MV-4-11 (cell line): Measurements from ENCODE around the gene BFSP1.

Source experiments
- DNase-seq: peaks from one replicate; lab custom pipeline; 2025; lab: John Stamatoyannopoulos, UW

Gene BFSP1

DNA sequence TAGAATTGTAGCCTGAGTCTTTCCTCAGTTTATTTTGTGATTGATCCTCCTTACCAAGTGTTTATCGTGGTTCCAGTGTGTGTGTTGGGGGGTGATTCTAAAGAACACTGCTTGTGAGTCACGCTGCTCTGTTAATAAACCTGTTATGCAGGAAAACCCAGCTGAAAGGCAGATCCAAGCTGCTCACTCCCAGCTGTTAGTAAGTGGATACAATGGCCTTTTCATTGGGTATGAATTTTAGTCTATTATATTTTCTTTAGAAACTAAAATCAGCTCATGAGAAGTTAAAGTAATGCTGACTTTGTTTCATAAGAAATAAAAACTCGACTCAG, 26.5 kb upstream of the BFSP1 start:
- DNase-seq: no peak

DNA sequence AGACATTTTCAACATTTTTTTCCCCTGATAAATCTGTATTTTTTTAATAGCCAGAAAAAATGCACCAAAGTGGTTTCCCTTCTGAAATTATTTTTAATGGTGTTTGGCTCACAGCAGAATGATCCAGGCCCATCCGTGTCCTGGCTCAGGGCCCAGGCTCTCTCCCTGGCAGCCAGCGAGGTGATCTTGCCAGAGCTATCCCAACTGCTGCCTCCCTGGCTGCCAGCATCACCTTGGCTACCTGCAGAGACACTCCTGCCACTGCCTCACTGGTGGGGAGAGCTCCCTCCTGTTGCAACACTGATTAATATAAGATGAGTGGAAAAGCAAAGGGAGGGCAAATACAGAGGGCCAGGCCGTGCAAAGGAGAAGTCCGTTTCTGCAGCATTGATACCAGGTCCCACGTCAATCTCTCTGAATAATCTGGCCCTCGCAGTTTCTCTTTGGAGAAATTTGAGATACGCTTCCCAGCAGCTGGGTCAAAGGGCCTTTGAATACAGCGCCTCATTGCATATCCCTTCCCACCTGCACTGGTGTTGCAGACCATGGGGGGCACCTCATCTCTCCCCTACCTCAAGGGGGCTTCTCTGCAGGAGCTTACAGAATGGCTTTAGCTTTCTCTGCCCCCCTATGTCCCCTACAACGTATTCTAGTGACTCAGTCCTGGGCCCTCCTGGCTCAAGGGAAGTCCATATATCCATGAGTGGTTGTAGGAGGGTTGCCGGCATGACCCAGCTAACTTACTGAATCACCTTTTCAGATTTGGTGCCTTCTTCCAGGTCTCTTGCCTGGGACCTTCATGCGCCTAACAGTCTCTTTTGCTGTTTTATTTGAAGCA, 25.9 kb upstream of the BFSP1 start:
- no peak for DNase-seq

DNA sequence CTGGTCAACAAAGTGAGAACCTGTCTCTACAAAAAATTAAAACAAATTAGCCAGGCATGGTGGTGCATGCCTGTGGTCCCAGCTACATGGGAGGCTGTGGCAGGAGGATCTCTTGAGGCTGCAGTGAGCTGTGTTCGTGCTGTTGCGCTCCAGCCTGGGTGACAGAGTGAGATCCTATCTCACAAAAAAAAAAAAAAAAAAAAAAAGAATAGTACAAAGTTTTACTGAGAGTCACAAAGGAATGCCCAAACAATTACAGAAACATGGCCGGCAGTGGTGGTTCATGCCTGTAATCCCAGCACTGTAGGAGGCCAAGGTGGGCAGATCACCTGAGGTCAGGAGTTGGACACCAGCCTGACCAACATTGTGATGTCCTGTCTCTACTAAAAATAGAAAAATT, 23.9 kb upstream of the BFSP1 start:
- DNase-seq: no peak

DNA sequence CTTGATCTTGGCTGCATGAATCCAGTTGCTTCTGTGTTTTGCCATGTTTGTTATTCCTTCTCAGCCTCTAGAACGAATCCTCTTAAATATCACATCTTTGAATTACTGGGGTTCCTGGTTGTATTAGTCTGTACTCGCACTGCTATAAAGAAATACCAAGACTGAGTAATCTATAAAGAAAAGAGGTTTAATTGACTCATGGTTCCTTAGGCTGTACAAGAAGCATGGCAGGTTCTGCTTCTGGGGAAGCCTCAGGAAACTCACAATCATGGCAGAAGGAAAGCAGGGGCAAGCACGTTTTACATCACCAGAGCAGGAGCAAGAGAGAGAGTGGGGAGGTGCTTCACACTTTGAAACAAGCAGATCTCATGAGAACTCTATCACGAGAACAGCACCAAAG, 18.0 kb upstream of the BFSP1 start:
- no peak for DNase-seq

- DNase-seq: no peak
These were observed 13.9 kb upstream of the BFSP1 start for GRCh38 chr20:17545127-17545526.

DNA sequence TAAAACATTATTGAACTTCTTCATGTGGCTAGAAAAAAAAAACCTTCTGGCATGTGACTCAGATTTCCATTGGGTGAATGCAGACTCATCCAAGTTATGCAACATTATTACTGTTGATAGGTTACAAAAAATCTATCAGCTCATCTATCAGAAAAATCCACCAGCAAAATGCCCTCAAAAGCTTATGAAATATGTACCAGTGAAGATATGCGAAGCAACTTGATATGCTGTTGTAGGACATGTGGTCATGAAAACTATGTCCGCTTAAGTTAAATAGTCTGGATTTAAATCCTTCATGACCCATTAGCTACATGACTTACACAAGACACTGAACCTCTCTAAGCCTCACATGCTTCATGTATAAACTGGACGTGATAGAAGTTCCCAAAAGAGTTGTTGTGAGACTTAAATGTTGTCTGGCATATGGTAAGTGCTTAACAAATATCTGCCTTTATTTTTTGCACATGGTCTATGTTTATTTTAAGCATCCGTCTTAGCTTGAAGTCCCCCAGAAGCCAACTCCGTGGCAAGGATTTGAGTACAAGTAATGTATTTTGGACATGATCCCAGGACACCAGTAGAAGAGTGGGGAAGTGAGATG, 12.5 kb upstream of the BFSP1 start:
- peak; percentile 49 for DNase-seq

DNA sequence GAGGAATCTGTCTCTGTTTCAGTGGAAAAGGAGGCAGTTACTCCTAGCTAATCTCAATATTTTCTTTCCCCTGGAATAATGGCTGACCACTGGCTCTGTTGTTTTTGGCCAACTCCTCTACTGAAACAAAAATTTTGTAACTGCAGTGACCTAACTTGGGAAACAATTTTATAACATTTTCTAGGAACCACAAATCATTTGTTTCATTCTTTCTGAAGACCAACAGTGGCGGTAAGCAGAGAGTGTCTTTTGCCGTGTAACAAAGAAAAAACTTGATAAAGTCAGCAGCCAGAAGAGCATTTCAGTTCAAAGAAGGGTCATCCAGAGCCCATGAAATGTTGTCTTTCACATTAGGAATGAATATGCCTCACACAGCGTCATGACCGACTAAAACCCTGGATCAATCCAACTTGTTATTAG, 11.8 kb upstream of the BFSP1 start:
- no peak for DNase-seq

GRCh38 chr20:17542481-17542880, 11.3 kb upstream of the BFSP1 start:
- no peak for DNase-seq

- DNase-seq: no peak
These were observed 10.8 kb upstream of the BFSP1 start for GRCh38 chr20:17541996-17542395.

DNA sequence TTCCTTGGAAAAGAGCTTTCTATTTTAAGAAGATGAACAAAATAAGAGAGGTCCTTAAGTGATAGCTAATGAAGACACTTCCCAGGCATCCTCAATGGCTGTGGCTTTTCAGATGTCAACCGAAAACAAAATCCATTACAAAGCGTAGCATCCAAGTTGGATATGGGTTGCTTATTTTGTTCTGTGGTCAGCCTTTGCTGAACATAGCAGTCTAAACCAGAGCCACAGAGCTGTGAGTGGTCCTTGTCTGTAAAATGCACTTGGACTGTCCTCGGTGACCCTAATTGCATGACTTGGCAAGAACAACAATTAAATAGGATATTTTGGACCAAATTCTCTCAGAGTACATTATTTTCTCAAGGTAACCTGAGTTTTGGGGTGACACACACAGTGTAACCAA, 10.4 kb upstream of the BFSP1 start:
- no peak for DNase-seq

DNA sequence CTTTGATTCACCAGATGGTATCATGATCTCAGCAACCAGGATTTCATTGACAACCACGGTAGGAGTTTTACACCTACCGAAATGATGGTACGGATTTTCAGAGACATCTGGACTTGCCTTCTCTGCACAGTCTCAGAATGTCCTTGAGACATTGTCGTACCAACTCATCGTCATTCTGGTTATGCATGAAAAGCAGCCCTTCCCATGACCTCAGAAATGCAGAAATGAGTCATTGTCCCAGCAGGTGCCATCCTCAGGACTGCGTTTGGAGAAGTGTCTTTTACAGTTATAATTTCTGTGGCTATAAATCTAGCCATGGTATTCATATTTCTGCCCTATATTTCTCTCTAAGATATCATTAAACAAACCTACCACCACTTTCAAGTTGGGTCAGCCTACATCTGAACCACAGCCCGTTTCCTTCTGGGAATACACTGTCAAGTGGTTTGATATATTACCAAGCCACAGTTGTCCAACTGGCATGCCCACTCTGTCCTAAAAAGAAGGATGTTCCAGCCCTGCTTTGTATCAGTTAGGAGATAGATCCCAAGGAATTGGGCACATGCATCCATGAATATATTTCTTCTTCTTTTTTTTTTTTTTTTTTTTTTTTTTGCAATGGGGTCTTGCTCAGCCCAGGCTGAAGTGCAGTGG, 7.5 kb upstream of the BFSP1 start:
- peak; percentile 70 for DNase-seq

- DNase-seq: no peak
These were observed 6.8 kb upstream of the BFSP1 start for GRCh38 chr20:17537959-17538358.

- peak; percentile 70 for DNase-seq
These were observed 5.8 kb upstream of the BFSP1 start for GRCh38 chr20:17536944-17537444.

GRCh38 chr20:17534077-17534476, 2.9 kb upstream of the BFSP1 start:
- no peak for DNase-seq

- DNase-seq: peak; percentile 88
These were observed 2.2 kb upstream of the BFSP1 start for GRCh38 chr20:17533396-17533795.

- DNase-seq: no peak
These were observed 466 bp upstream of the BFSP1 start for GRCh38 chr20:17531665-17532025.

GRCh38 chr20:17530153-17530552, 1.0 kb downstream of the BFSP1 start:
- DNase-seq: no peak

GRCh38 chr20:17529586-17529985, 1.6 kb downstream of the BFSP1 start:
- no peak for DNase-seq

DNA sequence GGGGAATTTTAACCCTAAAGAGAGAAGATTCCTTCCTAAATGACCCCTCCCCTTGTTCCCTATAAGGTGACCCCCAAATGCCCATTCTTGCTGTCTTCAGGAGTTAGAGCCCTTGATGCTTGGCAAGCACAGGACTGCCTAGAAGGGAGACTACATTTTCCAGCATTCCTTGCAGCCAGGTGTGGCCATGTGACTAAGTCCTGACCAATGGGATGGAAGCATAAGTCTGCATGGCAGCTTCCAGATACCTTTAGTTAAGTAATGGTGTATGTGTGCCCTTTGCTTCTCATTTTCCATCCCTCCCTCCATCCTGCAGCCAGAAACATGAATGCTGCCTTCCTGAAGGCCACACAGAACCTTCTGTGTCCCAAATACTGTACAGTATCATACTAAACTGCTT, 5.5 kb downstream of the BFSP1 start:
- no peak for DNase-seq

- DNase-seq: no peak
These were observed 6.0 kb downstream of the BFSP1 start for GRCh38 chr20:17525132-17525531.

- no peak for DNase-seq
These were observed 6.6 kb downstream of the BFSP1 start for GRCh38 chr20:17524560-17524959.

DNA sequence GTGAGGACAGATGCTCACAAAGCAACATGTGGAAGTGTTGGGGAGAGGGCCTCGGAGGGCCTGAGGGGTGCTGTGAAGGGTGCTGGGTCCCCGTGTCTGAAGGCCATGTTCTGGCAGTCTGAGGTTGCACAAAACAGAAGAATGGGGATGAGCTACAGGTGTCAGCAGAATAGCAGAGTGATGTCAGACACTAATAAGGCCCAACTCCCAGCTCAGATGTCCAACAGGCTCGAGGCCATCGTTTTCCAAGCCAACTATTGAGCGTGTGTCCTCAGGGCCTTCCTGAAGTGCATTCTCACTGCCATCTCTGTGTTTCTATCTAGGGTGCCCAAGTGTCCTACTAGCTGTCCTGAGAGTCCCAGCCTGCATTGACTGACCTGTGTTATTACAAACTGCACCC, 7.9 kb downstream of the BFSP1 start:
- no peak for DNase-seq

GRCh38 chr20:17522528-17522927, 8.7 kb downstream of the BFSP1 start:
- no peak for DNase-seq
